Measurements from ENCODE around the gene TOM1L2.
A peak's percentile ranks its signal among the peaks of the same experiment; 100 is the strongest.
"Not testable (repeated sequence)": the region's sequence is repeated elsewhere in the genome, so short reads cannot be mapped to it uniquely, and the experiment has no call there.

The TOM1L2 gene

GRCh38 chr17:17814162-17815061 lies 157.8 kb downstream of the TOM1L2 start:
- DNase-seq: no peak

GRCh38 chr17:17813725-17814095 lies 158.5 kb downstream of the TOM1L2 start:
- no peak for DNase-seq

- no peak for DNase-seq
Measured at GRCh38 chr17:17813055-17813724, 159.0 kb downstream of the TOM1L2 start.

GRCh38 chr17:17812211-17813054 lies 159.8 kb downstream of the TOM1L2 start:
- peak; percentile 71 for DNase-seq

- DNase-seq: no peak
Measured at GRCh38 chr17:17811381-17812210, 160.6 kb downstream of the TOM1L2 start.

GRCh38 chr17:17810895-17811248 lies 161.3 kb downstream of the TOM1L2 start:
- no peak for DNase-seq

- DNase-seq: no peak
Measured at GRCh38 chr17:17810084-17810894, 161.9 kb downstream of the TOM1L2 start.

- no peak for DNase-seq
Measured at GRCh38 chr17:17809531-17810083, 162.6 kb downstream of the TOM1L2 start.

- no peak for DNase-seq
Measured at GRCh38 chr17:17808706-17809432, 163.3 kb downstream of the TOM1L2 start.

GRCh38 chr17:17808200-17808599 lies 164.0 kb downstream of the TOM1L2 start:
- not testable (repeated sequence) for DNase-seq

- no peak for DNase-seq
Measured at GRCh38 chr17:17807440-17807839, 164.8 kb downstream of the TOM1L2 start.

GRCh38 chr17:17806611-17807274 lies 165.5 kb downstream of the TOM1L2 start:
- no peak for DNase-seq

- DNase-seq: no peak
Measured at GRCh38 chr17:17806035-17806434, 166.2 kb downstream of the TOM1L2 start.

- no peak for DNase-seq
Measured at GRCh38 chr17:17805575-17805974, 166.6 kb downstream of the TOM1L2 start.

- DNase-seq: no peak
Measured at GRCh38 chr17:17804007-17804406, 168.2 kb downstream of the TOM1L2 start.

- DNase-seq: no peak
Measured at GRCh38 chr17:17801800-17802481, 170.3 kb downstream of the TOM1L2 start.

GRCh38 chr17:17800504-17801021 lies 171.6 kb downstream of the TOM1L2 start:
- no peak for DNase-seq

GRCh38 chr17:17798573-17799255 lies 173.5 kb downstream of the TOM1L2 start:
- DNase-seq: no peak

All from CD4-positive, alpha-beta T cell treated with Interleukin-6 for 4 hours (primary cell).